ENCODE results near the gene SLC16A13.

The SLC16A13 gene

GRCh38 chr17:7029096-7029495 lies 6.7 kb upstream of the SLC16A13 start:
- no peak for TF ChIP-seq CTCF (IDR thresholded peaks at IDR 0.05)

GRCh38 chr17:7029659-7030058 lies 6.2 kb upstream of the SLC16A13 start:
- TF ChIP-seq CTCF (IDR thresholded peaks at IDR 0.05) = no peak

GRCh38 chr17:7034955-7035590 lies 742 bp upstream of the SLC16A13 start:
- no peak for TF ChIP-seq CTCF (IDR thresholded peaks at IDR 0.05)

GRCh38 chr17:7038025-7038862 lies 2.4 kb downstream of the SLC16A13 start:
- TF ChIP-seq CTCF (IDR thresholded peaks at IDR 0.05) = no peak

GRCh38 chr17:7039832-7040231 lies 4.0 kb downstream of the SLC16A13 start:
- TF ChIP-seq CTCF (IDR thresholded peaks at IDR 0.05) = no peak

GRCh38 chr17:7041607-7042500 lies 6.0 kb downstream of the SLC16A13 start:
- TF ChIP-seq CTCF (IDR thresholded peaks at IDR 0.05) = no peak

- no peak for TF ChIP-seq CTCF (IDR thresholded peaks at IDR 0.05)
Measured at GRCh38 chr17:7042501-7043181, 6.8 kb downstream of the SLC16A13 start.

All from LNCAP (cell line).